ENCODE measurements around the gene AGPAT3. TPM values are rescaled to one million over a fixed set of nuclear protein-coding genes. Genes with fewer than 3 reads are reported as not detected.

Gene AGPAT3
- total and polyA plus RNA-seq, 2 donors (not counting 1 experiment from before 2014, with no cell fraction given) = 29.4 to 44.9 TPM

GRCh38 chr21:43938751-43939442 lies 73.9 kb downstream of the AGPAT3 start:
- peak overlapping the region; percentile 47 for H3K27ac ChIP-seq (ENCODE audit: insufficient read depth, low read length)
- H3K4me1 ChIP-seq (ENCODE audit: control insufficient read depth, extremely low read depth, insufficient read depth, low read length) = peaks cover 4% of the 10 kb centered on the region
- peaks cover 1% of the 10 kb centered on the region for H3K79me2 ChIP-seq (ENCODE audit: control insufficient read depth, insufficient read depth, low read length)
- H3K4me2 ChIP-seq (ENCODE audit: extremely low read depth, insufficient read depth, low read length) = peak overlapping the region; percentile 68
- no peaks in the 10 kb centered on the region for H4K20me1 ChIP-seq (ENCODE audit: control insufficient read depth, extremely low read depth, insufficient read depth, low read length)
- peak overlapping the region in 2 of 4 experiments; percentile 17 to 31 for H3K4me3 ChIP-seq (replicated peaks in 1 of 4; ENCODE audit: control extremely low read depth in 1 of 4, insufficient read depth in 1 of 4, low read depth in 3 of 4, low read length in 4 of 4)
- no peaks in the 10 kb centered on the region for H3K27me3 ChIP-seq (ENCODE audit: control insufficient read depth, insufficient read depth, low read length)
- no peak overlapping the region for H2AFZ ChIP-seq (ENCODE audit: low read length)
- no peaks in the 10 kb centered on the region for H3K36me3 ChIP-seq (ENCODE audit: control insufficient read depth, insufficient read depth, low read length)
- peak; percentile 52 to 67 for DNase-seq (ENCODE audit: low read depth in 2 of 2)
- H3K9ac ChIP-seq (ENCODE audit: insufficient read depth, low read length) = peak overlapping the region; percentile 46
- no peaks in the 10 kb centered on the region for H3K9me3 ChIP-seq (ENCODE audit: control insufficient read depth, insufficient read depth, low read depth, low read length)
- no peak for TF ChIP-seq EZH2 (IDR thresholded peaks at IDR 0.05; ENCODE audit: low read length, missing control alignments)
- peak; percentile 84 to 94 for TF ChIP-seq CTCF (conservative IDR thresholded peaks at IDR 0.05 in 1 of 2, IDR thresholded peaks at IDR 0.05 in 1 of 2; ENCODE audit: low read depth in 1 of 2, low read length in 2 of 2)

- no peaks in the 10 kb centered on the region for H3K27me3 ChIP-seq (ENCODE audit: control insufficient read depth, insufficient read depth, low read length)
- H4K20me1 ChIP-seq (ENCODE audit: control insufficient read depth, extremely low read depth, insufficient read depth, low read length) = no peaks in the 10 kb centered on the region
- H3K4me1 ChIP-seq (ENCODE audit: control insufficient read depth, extremely low read depth, insufficient read depth, low read length) = peaks cover 4% of the 10 kb centered on the region
- no peaks in the 10 kb centered on the region for H3K36me3 ChIP-seq (ENCODE audit: control insufficient read depth, insufficient read depth, low read length)
- H3K4me2 ChIP-seq (ENCODE audit: extremely low read depth, insufficient read depth, low read length) = no peak overlapping the region
- no peak overlapping the region for H3K9ac ChIP-seq (ENCODE audit: insufficient read depth, low read length)
- no peaks in the 10 kb centered on the region for H3K9me3 ChIP-seq (ENCODE audit: control insufficient read depth, insufficient read depth, low read depth, low read length)
- no peak overlapping the region for H3K4me3 ChIP-seq (replicated peaks in 1 of 4; ENCODE audit: control extremely low read depth in 1 of 4, insufficient read depth in 1 of 4, low read depth in 3 of 4, low read length in 4 of 4)
- peaks cover 1% of the 10 kb centered on the region for H3K79me2 ChIP-seq (ENCODE audit: control insufficient read depth, insufficient read depth, low read length)
- H3K27ac ChIP-seq (ENCODE audit: insufficient read depth, low read length) = no peak overlapping the region
- TF ChIP-seq CTCF (conservative IDR thresholded peaks at IDR 0.05 in 1 of 2, IDR thresholded peaks at IDR 0.05 in 1 of 2; ENCODE audit: low read depth in 1 of 2, low read length in 2 of 2) = no peak
- no peak for TF ChIP-seq EZH2 (IDR thresholded peaks at IDR 0.05; ENCODE audit: low read length, missing control alignments)
- no peak for DNase-seq (ENCODE audit: low read depth in 2 of 2)
- no peak overlapping the region for H2AFZ ChIP-seq (ENCODE audit: low read length)
Measured at GRCh38 chr21:43939443-43940328, 74.7 kb downstream of the AGPAT3 start.

- H2AFZ ChIP-seq (ENCODE audit: low read length) = no peak overlapping the region
- TF ChIP-seq EZH2 (IDR thresholded peaks at IDR 0.05; ENCODE audit: low read length, missing control alignments) (no peak), CTCF (conservative IDR thresholded peaks at IDR 0.05 in 1 of 2, IDR thresholded peaks at IDR 0.05 in 1 of 2; ENCODE audit: low read depth in 1 of 2, low read length in 2 of 2) (no peak)
- peaks cover 4% of the 10 kb centered on the region for H3K4me1 ChIP-seq (ENCODE audit: control insufficient read depth, extremely low read depth, insufficient read depth, low read length)
- no peaks in the 10 kb centered on the region for H3K9me3 ChIP-seq (ENCODE audit: control insufficient read depth, insufficient read depth, low read depth, low read length)
- no peaks in the 10 kb centered on the region for H4K20me1 ChIP-seq (ENCODE audit: control insufficient read depth, extremely low read depth, insufficient read depth, low read length)
- H3K4me2 ChIP-seq (ENCODE audit: extremely low read depth, insufficient read depth, low read length) = no peak overlapping the region
- no peaks in the 10 kb centered on the region for H3K27me3 ChIP-seq (ENCODE audit: control insufficient read depth, insufficient read depth, low read length)
- no peak overlapping the region for H3K27ac ChIP-seq (ENCODE audit: insufficient read depth, low read length)
- DNase-seq (ENCODE audit: low read depth in 2 of 2) = no peak
- H3K79me2 ChIP-seq (ENCODE audit: control insufficient read depth, insufficient read depth, low read length) = peaks cover 1% of the 10 kb centered on the region
- no peaks in the 10 kb centered on the region for H3K36me3 ChIP-seq (ENCODE audit: control insufficient read depth, insufficient read depth, low read length)
- no peak overlapping the region for H3K4me3 ChIP-seq (replicated peaks in 1 of 4; ENCODE audit: control extremely low read depth in 1 of 4, insufficient read depth in 1 of 4, low read depth in 3 of 4, low read length in 4 of 4)
- H3K9ac ChIP-seq (ENCODE audit: insufficient read depth, low read length) = no peak overlapping the region
Measured at GRCh38 chr21:43940329-43941050, 75.5 kb downstream of the AGPAT3 start.
